Karpas-422 (cell line): Measurements from ENCODE around the gene HNRNPUL1. TPM values are rescaled to one million over a fixed set of nuclear protein-coding genes. Genes with fewer than 3 reads are reported as not detected.
A peak's percentile ranks its signal among the peaks of the same experiment; 100 is the strongest.

Experiments
- DNase-seq: peaks from one replicate; pipeline ENCODE4 v3.0.0-alpha.2; 2015
- H2AFZ ChIP-seq: fragments of 200-600 bp; sonication (generic); 2 replicates; pipeline ENCODE4 v1.6.1; 2014; ENCODE audit warnings: antibody characterized with exemption, low read length, mixed read lengths
- H3K27ac ChIP-seq: fragments of 200-600 bp; sonication (generic); 2 replicates; pipeline ENCODE4 v1.5.1; 2014; ENCODE audit warnings: mild to moderate bottlenecking, low read length, moderate library complexity
- H3K27me3 ChIP-seq: fragments of 200-600 bp; sonication (generic); 2 replicates; pipeline ENCODE4 v1.6.1; 2014; ENCODE audit warnings: low read length, mixed read lengths
- H3K36me3 ChIP-seq: fragments of 200-600 bp; sonication (generic); 2 replicates; pipeline ENCODE4 v1.6.1; 2014; ENCODE audit warnings: low read length, mixed read lengths; ENCODE audit not compliant: insufficient read depth
- H3K4me1 ChIP-seq: fragments of 200-600 bp; sonication (generic); 2 replicates; pipeline ENCODE4 v1.6.1; 2014; ENCODE audit warnings: mild to moderate bottlenecking, low read length, mixed read lengths
- H3K4me2 ChIP-seq: fragments of 200-600 bp; sonication (generic); 2 replicates; pipeline ENCODE4 v1.6.1; 2014; ENCODE audit warnings: low read length, low read depth, mild to moderate bottlenecking; ENCODE audit not compliant: poor library complexity, severe bottlenecking
- H3K4me3 ChIP-seq: fragments of 200-600 bp; sonication (generic); 2 replicates; pipeline ENCODE4 v1.5.1; 2014; ENCODE audit warnings: mild to moderate bottlenecking, antibody characterized with exemption, low read length, mixed read lengths
- H3K79me2 ChIP-seq: fragments of 200-600 bp; sonication (generic); 2 replicates; pipeline ENCODE4 v1.6.1; 2014; ENCODE audit warnings: mild to moderate bottlenecking, low read length, mixed read lengths
- H3K9ac ChIP-seq: fragments of 200-600 bp; sonication (generic); 2 replicates; pipeline ENCODE4 v1.6.0; 2014; ENCODE audit warnings: low read length
- H3K9me2 ChIP-seq: fragments of 200-600 bp; sonication (generic), shearing (Covaris generic); replicated peaks from 2 replicates; pipeline ENCODE4 v1.6.0; 2014; ENCODE audit warnings: mild to moderate bottlenecking, low read length, moderate library complexity; ENCODE audit not compliant: insufficient read depth
- H3K9me3 ChIP-seq: fragments of 300-700, 200-600 bp; sonication (generic); 2 replicates; pipeline ENCODE4 v1.6.1; 2014; ENCODE audit warnings: low read length, mixed read lengths
- H4K20me1 ChIP-seq: fragments of 200-600 bp; sonication (generic); 2 replicates; pipeline ENCODE4 v1.6.1; 2014; ENCODE audit warnings: mild to moderate bottlenecking, antibody characterized with exemption, low read length, low read depth; ENCODE audit not compliant: insufficient read depth
- total RNA-seq: library from RNA; depleted of rRNA; stranded (reverse); fragments of >200 nt; shearing (Covaris generic); gene quantifications from 2 replicates; pipeline ENCODE4 v1.2.3, GENCODE V29; 2014; ENCODE audit warnings: low replicate concordance; rRNA removed

HNRNPUL1 gene
- total RNA-seq = 99.4 and 144 TPM in 2 replicates

GRCh38 chr19:41263850-41264580, at the start of gene HNRNPUL1:
Gene HNRNPUL1 (plus strand): TSS chr19:41264372. CDS start chr19:41264504, 132 bp downstream.
- H4K20me1 ChIP-seq = peaks cover 13% of the 10 kb centered on the region; the same call in 1 of the 2 replicates
- peak within 1 kb of the TSS; percentile 100 for H3K9ac ChIP-seq
- peaks cover 46% of the 10 kb centered on the region for H3K79me2 ChIP-seq
- H2AFZ ChIP-seq = peak within 1 kb of the TSS; percentile 97
- peak within 1 kb of the TSS; percentile 99 for H3K4me2 ChIP-seq
- no peaks in the 10 kb centered on the region for H3K9me2 ChIP-seq
- peak within 1 kb of the TSS; percentile 100 for H3K4me3 ChIP-seq
- no peaks in the 10 kb centered on the region for H3K9me3 ChIP-seq
- no peaks in the 10 kb centered on the region for H3K27me3 ChIP-seq
- H3K27ac ChIP-seq = peak within 1 kb of the TSS; percentile 92
- DNase-seq = peak; percentile 100
- H3K4me1 ChIP-seq = peaks cover 28% of the 10 kb centered on the region
- H3K36me3 ChIP-seq = peaks cover 16% of the 10 kb centered on the region

- Histone ChIP-seq H3K9me2 (no peaks in the 10 kb centered on the region), H3K4me3 (no peak overlapping the region), H3K4me2 (no peak overlapping the region), H3K36me3 (no peaks in the 10 kb centered on the region), H3K27ac (no peak overlapping the region), H3K9me3 (no peaks in the 10 kb centered on the region), H3K9ac (no peak overlapping the region), H3K79me2 (no peaks in the 10 kb centered on the region), H3K27me3 (no peaks in the 10 kb centered on the region), H2AFZ (no peak overlapping the region), H4K20me1 (no peaks in the 10 kb centered on the region), H3K4me1 (no peaks in the 10 kb centered on the region)
- no peak for DNase-seq
Measured at GRCh38 chr19:41217741-41218140, 46.4 kb upstream of the HNRNPUL1 start.

GRCh38 chr19:41218249-41218614, 45.9 kb upstream of the HNRNPUL1 start:
- H3K4me2 ChIP-seq = no peak overlapping the region
- H3K27me3 ChIP-seq = no peaks in the 10 kb centered on the region
- H2AFZ ChIP-seq = no peak overlapping the region
- no peaks in the 10 kb centered on the region for H3K9me2 ChIP-seq
- no peaks in the 10 kb centered on the region for H3K4me1 ChIP-seq
- H3K79me2 ChIP-seq = no peaks in the 10 kb centered on the region
- no peaks in the 10 kb centered on the region for H3K9me3 ChIP-seq
- H3K27ac ChIP-seq = no peak overlapping the region
- no peaks in the 10 kb centered on the region for H3K36me3 ChIP-seq
- no peak overlapping the region for H3K4me3 ChIP-seq
- H3K9ac ChIP-seq = no peak overlapping the region
- no peak for DNase-seq
- no peaks in the 10 kb centered on the region for H4K20me1 ChIP-seq

GRCh38 chr19:41218615-41219507, 45.3 kb upstream of the HNRNPUL1 start, which contains the start of gene AXL:
Gene AXL (plus strand): TSS chr19:41219223. CDS start chr19:41219393, 170 bp downstream.
- Histone ChIP-seq H3K27me3 (no peaks in the 10 kb centered on the region), H3K4me3 (no peak within 1 kb of the TSS), H3K9ac (no peak within 1 kb of the TSS), H3K27ac (no peak within 1 kb of the TSS), H3K36me3 (no peaks in the 10 kb centered on the region), H3K9me2 (no peaks in the 10 kb centered on the region), H3K79me2 (no peaks in the 10 kb centered on the region), H3K9me3 (no peaks in the 10 kb centered on the region), H4K20me1 (no peaks in the 10 kb centered on the region), H3K4me2 (no peak within 1 kb of the TSS), H2AFZ (no peak within 1 kb of the TSS), H3K4me1 (no peaks in the 10 kb centered on the region)
- no peak for DNase-seq

GRCh38 chr19:41219924-41220567, 44.1 kb upstream of the HNRNPUL1 start:
- Histone ChIP-seq H3K9ac (no peak overlapping the region), H2AFZ (no peak overlapping the region)
- DNase-seq = no peak

GRCh38 chr19:41220811-41221210, 43.4 kb upstream of the HNRNPUL1 start:
- Histone ChIP-seq H3K36me3 (no peaks in the 10 kb centered on the region), H3K4me2 (no peak overlapping the region), H3K9ac (no peak overlapping the region), H4K20me1 (no peaks in the 10 kb centered on the region), H3K4me1 (no peaks in the 10 kb centered on the region), H3K9me3 (no peaks in the 10 kb centered on the region), H3K9me2 (no peaks in the 10 kb centered on the region), H3K27ac (no peak overlapping the region), H3K27me3 (no peaks in the 10 kb centered on the region), H3K79me2 (no peaks in the 10 kb centered on the region), H2AFZ (no peak overlapping the region), H3K4me3 (no peak overlapping the region)
- no peak for DNase-seq

More at GRCh38 chr19:41219924-41220567, 44.1 kb upstream of the HNRNPUL1 start:
- Histone ChIP-seq H3K36me3 (no peaks in the 10 kb centered on the region), H3K9me2 (no peaks in the 10 kb centered on the region), H3K4me3 (no peak overlapping the region), H3K4me2 (no peak overlapping the region), H4K20me1 (no peaks in the 10 kb centered on the region), H3K27me3 (no peaks in the 10 kb centered on the region), H3K27ac (no peak overlapping the region), H3K4me1 (no peaks in the 10 kb centered on the region), H3K9me3 (no peaks in the 10 kb centered on the region), H3K79me2 (no peaks in the 10 kb centered on the region)

GRCh38 chr19:41221514-41222205, 42.5 kb upstream of the HNRNPUL1 start:
- no peak overlapping the region for H3K9ac ChIP-seq
- no peaks in the 10 kb centered on the region for H3K4me1 ChIP-seq
- no peak overlapping the region for H2AFZ ChIP-seq
- H3K36me3 ChIP-seq = no peaks in the 10 kb centered on the region
- no peak overlapping the region for H3K4me2 ChIP-seq
- no peaks in the 10 kb centered on the region for H3K27me3 ChIP-seq
- H3K9me3 ChIP-seq = no peaks in the 10 kb centered on the region
- no peak for DNase-seq
- no peak overlapping the region for H3K4me3 ChIP-seq
- no peaks in the 10 kb centered on the region for H3K79me2 ChIP-seq
- H3K27ac ChIP-seq = no peak overlapping the region
- no peaks in the 10 kb centered on the region for H3K9me2 ChIP-seq
- no peaks in the 10 kb centered on the region for H4K20me1 ChIP-seq
